GM20000 (cell line): ENCODE data around the gene ADAMTSL2.

ENCODE experiments used
- DNase-seq: peaks from one replicate; pipeline ENCODE4 v3.0.0; 2012; ENCODE audit warnings: low spot score
- TF ChIP-seq, protein P1 (sequence below): IDR thresholded peaks from 2 replicates; pipeline ENCODE4 v1.5.1; 2012; ENCODE audit warnings: mild to moderate bottlenecking, control low read depth; ENCODE audit errors: extremely low read depth, missing control alignments

ADAMTSL2 gene

DNA sequence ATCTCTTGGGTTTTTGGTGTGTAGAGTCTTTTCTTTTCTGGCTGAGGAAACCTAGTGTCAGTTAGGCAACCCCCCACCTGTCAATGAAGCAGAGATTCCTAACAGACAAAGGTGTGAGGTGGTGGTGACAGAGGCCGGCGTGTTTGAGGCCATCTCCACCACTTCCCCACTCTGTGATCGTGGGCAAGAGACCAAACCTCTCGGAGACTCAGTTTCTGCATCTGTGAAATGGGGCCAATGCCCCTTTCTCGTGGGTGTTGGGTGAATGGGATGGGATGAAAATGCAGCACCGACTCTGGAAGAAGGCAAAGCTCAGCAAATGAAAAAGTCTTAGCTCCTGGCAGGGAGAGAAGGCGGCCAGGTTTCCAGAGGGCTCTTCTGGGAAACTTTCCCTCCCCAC, 73.9 kb downstream of the ADAMTSL2 start:
- TF ChIP-seq, protein P1, sequence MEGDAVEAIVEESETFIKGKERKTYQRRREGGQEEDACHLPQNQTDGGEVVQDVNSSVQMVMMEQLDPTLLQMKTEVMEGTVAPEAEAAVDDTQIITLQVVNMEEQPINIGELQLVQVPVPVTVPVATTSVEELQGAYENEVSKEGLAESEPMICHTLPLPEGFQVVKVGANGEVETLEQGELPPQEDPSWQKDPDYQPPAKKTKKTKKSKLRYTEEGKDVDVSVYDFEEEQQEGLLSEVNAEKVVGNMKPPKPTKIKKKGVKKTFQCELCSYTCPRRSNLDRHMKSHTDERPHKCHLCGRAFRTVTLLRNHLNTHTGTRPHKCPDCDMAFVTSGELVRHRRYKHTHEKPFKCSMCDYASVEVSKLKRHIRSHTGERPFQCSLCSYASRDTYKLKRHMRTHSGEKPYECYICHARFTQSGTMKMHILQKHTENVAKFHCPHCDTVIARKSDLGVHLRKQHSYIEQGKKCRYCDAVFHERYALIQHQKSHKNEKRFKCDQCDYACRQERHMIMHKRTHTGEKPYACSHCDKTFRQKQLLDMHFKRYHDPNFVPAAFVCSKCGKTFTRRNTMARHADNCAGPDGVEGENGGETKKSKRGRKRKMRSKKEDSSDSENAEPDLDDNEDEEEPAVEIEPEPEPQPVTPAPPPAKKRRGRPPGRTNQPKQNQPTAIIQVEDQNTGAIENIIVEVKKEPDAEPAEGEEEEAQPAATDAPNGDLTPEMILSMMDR: no peak
- DNase-seq: no peak

DNA sequence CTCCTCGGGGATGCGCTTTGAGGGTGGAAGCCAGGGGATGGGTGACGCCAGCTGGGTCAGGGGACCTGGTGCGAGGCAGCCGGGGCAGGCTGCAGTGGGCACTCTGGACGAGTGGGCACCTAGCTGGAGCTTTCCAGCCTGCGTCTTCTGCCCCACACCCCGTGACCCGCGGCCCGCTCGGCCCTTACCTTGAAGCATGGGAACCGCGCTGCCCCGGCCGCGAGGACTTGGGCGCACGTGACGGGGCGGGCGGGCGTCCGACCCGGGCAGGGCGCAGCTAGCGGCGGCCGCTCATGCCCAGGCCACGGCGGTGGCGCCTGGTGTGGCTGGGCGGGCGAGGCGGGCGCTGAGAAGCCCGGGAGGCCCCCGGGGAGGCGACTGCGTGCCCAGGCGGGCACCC, 74.4 kb downstream of the ADAMTSL2 start:
- TF ChIP-seq, protein P1: no peak
- no peak for DNase-seq

DNA sequence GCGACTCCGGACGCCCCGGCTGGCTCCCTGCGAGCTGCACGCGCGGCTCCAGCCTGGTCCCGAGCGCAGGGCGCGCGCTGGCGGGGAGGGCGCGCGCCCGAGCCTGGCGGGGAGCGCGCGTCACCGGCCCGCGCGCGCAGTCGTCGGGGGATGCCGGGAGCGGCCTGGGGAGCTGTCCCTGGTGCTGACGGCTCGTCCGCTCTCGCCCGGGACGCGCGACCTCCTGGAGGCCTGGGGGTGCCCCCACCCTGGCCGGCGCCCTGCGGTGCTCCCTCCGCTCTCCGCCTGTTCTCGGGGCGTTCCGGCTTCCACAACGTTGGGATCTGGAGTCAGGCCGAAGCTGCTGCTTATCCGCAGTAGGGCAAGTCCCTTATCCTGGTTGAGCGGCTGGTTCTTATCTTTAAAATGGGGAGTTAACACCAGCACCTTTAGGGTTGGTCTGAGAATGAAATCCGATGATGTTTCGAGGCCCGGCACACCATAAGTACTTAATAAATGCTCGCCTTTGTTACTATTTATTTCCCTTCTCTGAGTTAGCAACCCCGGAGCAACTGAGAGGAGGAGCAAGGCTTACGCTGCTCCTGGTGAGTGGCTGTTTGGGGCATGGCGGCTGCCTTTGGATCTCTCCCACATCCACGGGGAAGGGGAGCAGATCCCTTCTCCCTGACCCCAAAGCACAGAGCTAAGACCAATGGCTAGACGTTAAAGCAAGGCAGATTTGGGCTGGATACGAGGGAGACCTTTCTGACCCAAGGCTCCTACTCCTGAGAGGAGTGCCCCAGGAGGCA, 75.0 kb downstream of the ADAMTSL2 start, which contains the start of gene FAM163B:
Gene FAM163B, minus strand, starts transcription at position 79 of the 788 bp plus-strand sequence. CDS start 29,166 bp downstream, outside the sequence.
- DNase-seq: no peak
- TF ChIP-seq, protein P1: no peak

DNA sequence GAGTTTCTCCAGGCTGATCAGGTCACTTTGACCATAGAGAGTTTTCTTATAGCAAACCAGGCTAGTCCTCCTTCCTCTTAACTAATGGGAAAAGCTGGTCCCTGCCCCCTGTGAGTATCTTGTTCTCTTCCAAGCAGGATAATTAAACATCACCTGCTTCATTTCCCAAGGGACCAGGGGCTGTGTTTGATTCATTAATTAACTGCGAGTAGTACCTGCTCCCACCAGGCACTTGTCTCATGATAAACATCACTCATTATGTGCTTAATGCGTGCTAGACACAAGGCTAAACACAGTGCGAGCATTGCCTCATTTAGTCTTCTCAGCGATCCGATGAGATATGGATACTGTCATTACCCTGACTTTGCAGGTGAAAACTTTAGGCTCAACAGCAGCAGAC, 76.3 kb downstream of the ADAMTSL2 start:
- DNase-seq: no peak
- TF ChIP-seq, protein P1: no peak

DNA sequence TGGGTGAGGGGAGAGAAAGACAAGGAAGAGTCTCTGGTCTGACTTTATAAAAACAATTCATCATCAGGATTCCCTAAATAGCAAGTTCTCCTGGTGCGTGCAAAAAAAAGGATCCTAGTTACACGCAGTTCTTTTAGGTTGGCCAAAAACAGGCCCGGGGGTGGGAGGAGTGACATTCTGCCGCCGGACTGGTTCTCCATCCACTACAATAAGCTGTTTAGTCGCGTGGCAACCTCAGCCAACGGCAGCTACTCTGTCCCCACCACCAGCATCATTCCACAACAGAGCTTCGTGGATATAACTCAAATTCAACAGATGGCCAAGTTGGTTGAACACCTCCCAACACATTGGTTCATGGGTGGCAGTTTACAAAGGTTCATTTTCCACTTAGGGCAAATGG, 77.5 kb downstream of the ADAMTSL2 start:
- TF ChIP-seq, protein P1: no peak
- no peak for DNase-seq

DNA sequence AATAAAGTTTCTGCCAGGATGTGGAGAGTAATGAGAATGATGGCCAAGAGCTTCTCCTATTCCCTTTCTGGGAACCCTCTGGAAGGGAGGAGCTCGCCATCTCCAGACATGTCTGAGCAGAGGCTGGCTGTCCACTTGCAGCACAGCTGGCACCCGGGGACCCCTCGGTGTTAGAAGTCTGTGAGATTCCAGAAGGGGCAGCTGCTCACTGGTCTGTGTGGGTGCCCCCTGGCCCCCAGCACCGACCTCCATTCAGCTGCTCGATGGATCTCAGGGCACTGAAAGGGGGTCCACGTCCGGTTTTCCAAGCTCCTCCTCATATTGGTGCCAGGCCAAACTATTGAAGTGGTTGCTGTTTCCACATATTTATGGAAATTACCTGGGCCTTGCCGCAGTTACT, 78.3 kb downstream of the ADAMTSL2 start:
- DNase-seq: no peak
- TF ChIP-seq, protein P1: no peak

DNA sequence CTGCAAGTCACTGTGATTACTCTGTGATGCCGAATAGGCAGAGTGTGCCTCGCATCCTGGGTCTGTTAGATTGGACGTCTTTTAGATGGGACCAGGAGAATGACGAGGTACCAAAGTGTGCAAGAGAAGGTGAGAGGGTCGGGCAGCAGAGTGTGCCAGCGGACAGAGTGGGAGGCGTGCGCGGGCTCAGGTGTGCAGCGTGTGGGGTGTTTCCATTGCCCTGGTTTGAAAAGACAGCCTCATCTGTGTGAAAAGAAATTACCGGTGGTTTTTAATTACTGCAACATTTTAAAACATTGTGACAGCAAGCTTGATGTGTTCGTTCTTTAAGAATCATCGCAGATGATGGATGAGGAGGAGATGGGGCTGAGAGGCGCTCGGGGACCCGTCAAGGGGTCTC, 78.9 kb downstream of the ADAMTSL2 start:
- TF ChIP-seq, protein P1: no peak
- no peak for DNase-seq
